ENCODE results near the gene MRPL43.
"Not testable (repeated sequence)": the region's sequence is repeated elsewhere in the genome, so short reads cannot be mapped to it uniquely, and the experiment has no call there.

GRCh38 chr10:101034404-101034803 lies 47.1 kb upstream of the MRPL43 start:
- TF ChIP-seq YY1 (IDR thresholded peaks at IDR 0.05; ENCODE audit: insufficient read depth, insufficient read length); ZNF274 (IDR thresholded peaks at IDR 0.05; ENCODE audit: low read depth, low read length): not testable (repeated sequence)
